Sigmoid colon (tissue), 4 donors: Measurements from ENCODE around the gene SPRED2.

ENCODE experiments used
- EP300 ChIP-seq, 4 donors: sonication (generic); formaldehyde crosslinking; IDR thresholded peaks; one replicate each; pipeline ENCODE4 v1.6.1; 2017; ENCODE audit warnings: antibody characterized with exemption in 4 of 4
- POLR2A ChIP-seq, 2 donors: fragments of 450-650 bp; IDR thresholded peaks; one replicate each; pipeline ENCODE4 v1.6.1; 2016; ENCODE audit warnings: antibody characterized with exemption in 2 of 2, mild to moderate bottlenecking in 2 of 2, moderate library complexity in 2 of 2
- POLR2AphosphoS5 ChIP-seq, 4 donors: sonication (generic); formaldehyde crosslinking; IDR thresholded peaks; one replicate each; pipeline ENCODE4 v1.6.1; 2017; ENCODE audit warnings: antibody characterized with exemption in 4 of 4
- TF ChIP-seq, protein P1 (sequence below), 4 experiments: fragments of 450-650 bp in 3 of 4; fragments of 200-600 bp in 1 of 4; IDR thresholded peaks; one replicate each; pipeline ENCODE4 v1.5.1; 2016 to 2019; ENCODE audit warnings: antibody characterized with exemption in 4 of 4, mild to moderate bottlenecking in 3 of 4, moderate library complexity in 2 of 4

DNA sequence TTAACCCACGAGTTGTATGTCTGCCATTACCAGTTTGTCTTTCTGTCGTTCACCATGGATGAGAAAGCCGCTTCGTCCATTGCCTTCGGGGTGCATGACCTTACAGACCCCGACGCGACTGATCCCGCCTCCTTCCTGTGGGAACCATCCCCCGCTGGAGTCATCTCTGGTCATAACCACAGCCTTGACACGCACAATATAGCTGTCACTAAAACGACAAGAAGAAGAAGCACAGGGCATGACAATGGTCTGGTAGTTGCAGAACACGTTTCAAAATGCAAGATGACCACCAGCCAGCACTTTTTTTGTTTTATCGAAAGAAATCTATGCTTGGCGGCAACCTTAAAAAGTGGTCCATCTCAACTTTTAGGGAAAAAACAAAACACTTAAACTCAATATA lies 87.7 kb downstream of the SPRED2 start:
- TF ChIP-seq, protein P1, sequence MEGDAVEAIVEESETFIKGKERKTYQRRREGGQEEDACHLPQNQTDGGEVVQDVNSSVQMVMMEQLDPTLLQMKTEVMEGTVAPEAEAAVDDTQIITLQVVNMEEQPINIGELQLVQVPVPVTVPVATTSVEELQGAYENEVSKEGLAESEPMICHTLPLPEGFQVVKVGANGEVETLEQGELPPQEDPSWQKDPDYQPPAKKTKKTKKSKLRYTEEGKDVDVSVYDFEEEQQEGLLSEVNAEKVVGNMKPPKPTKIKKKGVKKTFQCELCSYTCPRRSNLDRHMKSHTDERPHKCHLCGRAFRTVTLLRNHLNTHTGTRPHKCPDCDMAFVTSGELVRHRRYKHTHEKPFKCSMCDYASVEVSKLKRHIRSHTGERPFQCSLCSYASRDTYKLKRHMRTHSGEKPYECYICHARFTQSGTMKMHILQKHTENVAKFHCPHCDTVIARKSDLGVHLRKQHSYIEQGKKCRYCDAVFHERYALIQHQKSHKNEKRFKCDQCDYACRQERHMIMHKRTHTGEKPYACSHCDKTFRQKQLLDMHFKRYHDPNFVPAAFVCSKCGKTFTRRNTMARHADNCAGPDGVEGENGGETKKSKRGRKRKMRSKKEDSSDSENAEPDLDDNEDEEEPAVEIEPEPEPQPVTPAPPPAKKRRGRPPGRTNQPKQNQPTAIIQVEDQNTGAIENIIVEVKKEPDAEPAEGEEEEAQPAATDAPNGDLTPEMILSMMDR (IDR thresholded peaks at IDR 0.05) = no peak
- TF ChIP-seq POLR2AphosphoS5 (IDR thresholded peaks at IDR 0.05) (no peak), POLR2A (IDR thresholded peaks at IDR 0.05) (no peak), EP300 (IDR thresholded peaks at IDR 0.05) (no peak)
